Neural cell (in vitro differentiated cells): ENCODE data around the gene CXCL17.

ENCODE experiments used
- EP300 ChIP-seq: fragments of 450-650 bp; conservative IDR thresholded peaks from 2 replicates; pipeline ENCODE4 v1.6.1; 2014; ENCODE audit warnings: antibody characterized with exemption, mild to moderate bottlenecking, moderate library complexity; ENCODE audit not compliant: poor library complexity, severe bottlenecking
- EZH2 ChIP-seq: fragments of 200-600, 300-800 bp; shearing (Covaris generic), sonication (generic); IDR thresholded peaks from 2 replicates; pipeline ENCODE4 v1.6.1; 2014; ENCODE audit warnings: antibody characterized with exemption, low read length, borderline replicate concordance, mild to moderate bottlenecking; ENCODE audit not compliant: insufficient read depth, poor library complexity, severe bottlenecking
- MXI1 ChIP-seq: fragments of 450-650 bp; conservative IDR thresholded peaks from 2 replicates; pipeline ENCODE4 v1.6.1; 2014; ENCODE audit warnings: antibody characterized with exemption, mild to moderate bottlenecking; ENCODE audit not compliant: poor library complexity, severe bottlenecking
- POLR2AphosphoS5 ChIP-seq: IDR thresholded peaks from 2 replicates; pipeline ENCODE4 v1.6.1; 2012
- RAD21 ChIP-seq: fragments of 450-650 bp; conservative IDR thresholded peaks from 2 replicates; pipeline ENCODE4 v1.6.1; 2014; ENCODE audit warnings: antibody characterized with exemption, mild to moderate bottlenecking, moderate library complexity
- TF ChIP-seq, protein P1 (sequence below): fragments of 450-650 bp; IDR thresholded peaks from 2 replicates; pipeline ENCODE4 v1.5.1; 2014; ENCODE audit warnings: antibody characterized with exemption, mild to moderate bottlenecking, moderate library complexity; ENCODE audit not compliant: poor library complexity, severe bottlenecking

DNA sequence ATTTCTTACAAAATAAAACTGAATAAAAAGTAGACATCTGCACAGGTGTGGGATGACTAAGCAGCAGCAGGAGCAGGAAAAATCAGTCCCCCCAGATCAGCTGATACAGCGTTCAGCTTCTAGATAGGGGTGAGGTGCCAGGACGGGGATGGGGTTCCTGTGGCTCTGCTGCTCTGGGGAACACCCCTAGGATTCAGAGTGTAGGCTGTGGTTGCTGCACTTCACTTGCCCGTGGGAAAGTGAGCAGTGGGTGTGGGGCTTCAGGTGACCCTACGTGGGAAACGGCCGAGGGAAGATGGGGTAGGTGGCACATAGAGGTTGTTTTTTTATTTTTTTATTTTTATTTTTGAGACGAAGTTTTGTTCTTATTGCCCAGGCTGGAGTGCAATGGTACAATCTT, 3.2 kb upstream of the CXCL17 start:
- TF ChIP-seq, protein P1, sequence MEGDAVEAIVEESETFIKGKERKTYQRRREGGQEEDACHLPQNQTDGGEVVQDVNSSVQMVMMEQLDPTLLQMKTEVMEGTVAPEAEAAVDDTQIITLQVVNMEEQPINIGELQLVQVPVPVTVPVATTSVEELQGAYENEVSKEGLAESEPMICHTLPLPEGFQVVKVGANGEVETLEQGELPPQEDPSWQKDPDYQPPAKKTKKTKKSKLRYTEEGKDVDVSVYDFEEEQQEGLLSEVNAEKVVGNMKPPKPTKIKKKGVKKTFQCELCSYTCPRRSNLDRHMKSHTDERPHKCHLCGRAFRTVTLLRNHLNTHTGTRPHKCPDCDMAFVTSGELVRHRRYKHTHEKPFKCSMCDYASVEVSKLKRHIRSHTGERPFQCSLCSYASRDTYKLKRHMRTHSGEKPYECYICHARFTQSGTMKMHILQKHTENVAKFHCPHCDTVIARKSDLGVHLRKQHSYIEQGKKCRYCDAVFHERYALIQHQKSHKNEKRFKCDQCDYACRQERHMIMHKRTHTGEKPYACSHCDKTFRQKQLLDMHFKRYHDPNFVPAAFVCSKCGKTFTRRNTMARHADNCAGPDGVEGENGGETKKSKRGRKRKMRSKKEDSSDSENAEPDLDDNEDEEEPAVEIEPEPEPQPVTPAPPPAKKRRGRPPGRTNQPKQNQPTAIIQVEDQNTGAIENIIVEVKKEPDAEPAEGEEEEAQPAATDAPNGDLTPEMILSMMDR = no peak
- TF ChIP-seq EP300 (no peak), RAD21 (no peak), POLR2AphosphoS5 (no peak), MXI1 (no peak), EZH2 (no peak)
